Activated T-cell treated with anti-CD3 and anti-CD28 coated beads, Interleukin-2, amount 50 U/mL, for 24 hours (primary cell): Measurements from ENCODE around the gene IGIP.
A peak's percentile ranks its signal among the peaks of the same experiment; 100 is the strongest.

Experiments
- DNase-seq: peaks from one replicate; pipeline ENCODE4 v3.0.0-alpha.2; 2020
- H3K27ac Mint-ChIP-seq: 2 replicates; pipeline ENCODE4 v1.8.0; 2020; ENCODE audit warnings: mild to moderate bottlenecking, mixed read lengths
- H3K27me3 Mint-ChIP-seq: 2 replicates; pipeline ENCODE4 v1.8.0; 2020; ENCODE audit warnings: mixed read lengths
- H3K36me3 Mint-ChIP-seq: 2 replicates; pipeline ENCODE4 v1.8.0; 2020; ENCODE audit warnings: low read depth, mixed read lengths
- H3K4me1 Mint-ChIP-seq: 2 replicates; pipeline ENCODE4 v1.8.0; 2020; ENCODE audit warnings: low read depth, mixed read lengths
- H3K4me3 Mint-ChIP-seq: 2 replicates; pipeline ENCODE4 v1.8.0; 2020; ENCODE audit warnings: mild to moderate bottlenecking, moderate library complexity, mixed read lengths
- H3K9me3 Mint-ChIP-seq: 2 replicates; pipeline ENCODE4 v1.8.0; 2020; ENCODE audit warnings: mixed read lengths

The IGIP gene

GRCh38 chr5:140175367-140176030 is 49.8 kb downstream of the IGIP start:
- peak; percentile 77 for DNase-seq
- H3K27ac Mint-ChIP-seq, result peak overlapping the region; percentile 84

GRCh38 chr5:140176031-140176387 is 50.3 kb downstream of the IGIP start:
- Mint-ChIP-seq H3K27me3 (peaks cover 5% of the 10 kb centered on the region), H3K36me3 (peaks cover 7% of the 10 kb centered on the region)
- DNase-seq, result no peak

More at GRCh38 chr5:140175367-140176030, 49.8 kb downstream of the IGIP start:
- Mint-ChIP-seq H3K4me1 (peaks cover 17% of the 10 kb centered on the region), H3K27me3 (peaks cover 5% of the 10 kb centered on the region), H3K36me3 (peaks cover 7% of the 10 kb centered on the region), H3K9me3 (no peaks in the 10 kb centered on the region), H3K4me3 (peak overlapping the region; percentile 92)

GRCh38 chr5:140178086-140178410 is 52.3 kb downstream of the IGIP start:
- DNase-seq, result no peak
- H3K27me3 Mint-ChIP-seq, result peaks cover 5% of the 10 kb centered on the region
- H3K36me3 Mint-ChIP-seq, result peaks cover 7% of the 10 kb centered on the region
- no peak overlapping the region for H3K27ac Mint-ChIP-seq
- no peak overlapping the region for H3K4me3 Mint-ChIP-seq
- H3K9me3 Mint-ChIP-seq, result no peaks in the 10 kb centered on the region
- H3K4me1 Mint-ChIP-seq, result peaks cover 19% of the 10 kb centered on the region

More at GRCh38 chr5:140176031-140176387, 50.3 kb downstream of the IGIP start:
- Mint-ChIP-seq H3K4me1 (peaks cover 19% of the 10 kb centered on the region), H3K27ac (peak overlapping the region; percentile 84), H3K4me3 (peak overlapping the region; percentile 92), H3K9me3 (no peaks in the 10 kb centered on the region)

- Mint-ChIP-seq H3K4me1 (peaks cover 19% of the 10 kb centered on the region), H3K27ac (no peak overlapping the region), H3K9me3 (no peaks in the 10 kb centered on the region), H3K36me3 (peaks cover 7% of the 10 kb centered on the region), H3K4me3 (no peak overlapping the region), H3K27me3 (peaks cover 5% of the 10 kb centered on the region)
- no peak for DNase-seq
These were observed 52.9 kb downstream of the IGIP start for GRCh38 chr5:140178482-140179116.
